Stimulated activated CD4-positive, alpha-beta T cell treated with anti-CD3 and anti-CD28 coated beads, Interleukin-1b, Interleukin-23, amount 100 ng/mL, for 24 hours (primary cell): Measurements from ENCODE around the gene GDF2.

Experiments
- DNase-seq, 4 experiments: peaks; one replicate each; pipeline ENCODE4 v3.0.0-alpha.2; 2020; ENCODE audit warnings: low read depth in 4 of 4, low spot score in 1 of 4

Gene GDF2

GRCh38 chr10:47331954-47332353 is 9.7 kb downstream of the GDF2 start:
- no peak for DNase-seq

- no peak for DNase-seq
Measured at GRCh38 chr10:47332371-47332770, 10.1 kb downstream of the GDF2 start.

DNA sequence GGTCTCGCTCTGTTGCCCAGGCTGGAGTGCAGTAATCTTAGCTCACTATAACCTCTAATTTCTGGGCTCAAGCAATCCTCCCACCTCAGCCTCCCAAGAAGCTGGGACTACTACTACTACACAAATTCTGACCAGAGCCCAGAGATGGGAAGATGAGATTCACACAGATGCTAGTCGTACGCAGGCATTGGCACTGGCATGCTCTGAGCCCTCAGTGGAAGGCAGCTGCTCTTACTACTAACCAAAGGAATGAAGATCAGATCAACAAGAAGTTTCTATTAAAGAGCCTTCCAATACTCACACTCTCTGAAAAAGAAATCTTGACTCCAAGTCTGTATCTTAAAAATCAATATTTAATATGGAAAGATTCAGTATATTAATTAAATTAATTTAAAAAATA is 10.7 kb downstream of the GDF2 start:
- no peak for DNase-seq

- DNase-seq, result no peak
Measured at GRCh38 chr10:47333532-47333931, 11.3 kb downstream of the GDF2 start.

DNA sequence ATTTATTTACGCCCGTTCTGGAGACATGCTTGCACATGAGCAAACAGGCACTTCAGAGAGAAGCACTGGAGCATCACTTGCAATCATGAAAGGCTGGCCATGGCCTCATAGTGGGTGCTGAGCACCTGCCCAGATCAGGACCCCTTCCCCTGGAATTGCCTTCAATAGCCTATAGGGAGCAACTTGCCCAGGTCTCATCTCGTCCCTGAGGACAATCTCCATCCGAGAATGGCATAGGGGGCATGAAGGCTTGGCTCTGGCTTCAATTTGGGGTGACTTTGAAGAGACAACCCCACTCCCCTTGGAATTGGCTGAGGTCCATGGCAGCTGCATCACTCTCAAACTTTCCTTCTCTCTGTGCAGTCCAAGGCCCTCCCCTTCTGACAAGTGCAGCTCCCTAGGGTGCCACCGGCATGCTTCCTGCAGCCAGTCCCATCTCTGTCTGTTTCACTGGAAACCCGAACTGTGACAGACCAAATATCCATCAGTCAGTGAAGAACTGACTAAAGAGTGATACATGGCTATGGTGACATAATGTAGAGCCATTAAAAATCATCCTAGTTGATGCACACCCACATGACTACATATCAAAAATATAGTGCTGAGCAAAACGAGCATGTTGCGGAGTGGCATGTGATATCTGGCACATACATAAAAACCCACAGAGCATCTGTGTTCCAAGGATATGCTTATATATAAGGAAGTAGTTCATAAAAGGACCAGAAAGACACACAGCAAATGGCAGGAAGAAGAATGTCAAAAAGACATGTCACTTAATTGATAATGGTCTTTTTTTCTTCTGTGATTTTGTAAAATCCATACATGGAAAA is 12.4 kb downstream of the GDF2 start:
- DNase-seq, result no peak

DNA sequence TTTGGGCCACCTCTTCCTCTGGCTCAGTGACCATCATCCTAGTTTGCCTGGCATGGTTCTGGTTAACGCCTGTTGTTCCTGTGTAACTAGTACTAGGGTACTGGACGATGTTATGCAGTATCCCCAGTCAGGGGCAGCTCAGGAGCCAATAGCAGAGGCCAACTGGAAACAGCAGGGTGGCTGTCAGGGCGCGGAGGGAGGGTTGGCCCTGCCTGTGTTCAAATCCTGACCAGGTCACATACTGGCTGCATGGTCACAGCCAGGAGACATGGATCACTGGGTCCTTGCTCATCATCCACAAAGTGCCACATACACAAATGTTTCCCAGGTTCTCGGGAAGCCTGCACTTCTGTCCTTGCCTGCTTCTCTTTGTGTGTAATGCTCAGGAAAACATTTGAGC is 13.7 kb downstream of the GDF2 start:
- no peak for DNase-seq

GRCh38 chr10:47336387-47337134 is 14.3 kb downstream of the GDF2 start:
- DNase-seq, result no peak

- DNase-seq, result no peak
Measured at GRCh38 chr10:47337310-47337709, 15.1 kb downstream of the GDF2 start.

DNA sequence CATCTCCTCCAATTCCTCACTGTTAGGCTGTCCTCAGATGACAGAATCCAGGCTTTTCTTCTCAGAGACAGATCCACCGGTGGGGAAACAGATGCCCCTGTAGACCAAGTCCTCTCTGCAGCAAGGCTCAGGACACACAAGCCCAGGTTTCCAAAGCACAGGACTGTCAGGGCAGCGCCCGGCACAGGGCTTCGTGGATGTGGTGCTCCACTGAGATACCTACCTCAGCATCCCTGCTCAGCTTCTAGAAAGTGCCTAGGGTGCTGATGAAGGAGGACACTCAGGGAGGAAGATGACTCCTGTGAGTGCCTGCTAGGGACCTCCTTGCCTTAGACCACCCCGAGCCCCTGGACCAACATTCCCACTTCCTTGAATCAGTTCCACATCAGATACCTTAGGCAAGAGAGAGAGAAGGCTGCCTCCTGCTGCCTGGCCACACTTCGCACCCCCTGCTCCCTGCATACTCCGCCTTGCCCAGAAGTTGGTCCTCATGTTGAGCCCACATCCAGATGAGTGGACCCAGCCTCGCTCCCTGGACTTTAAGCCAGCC is 17.0 kb downstream of the GDF2 start:
- DNase-seq, result no peak

- DNase-seq, result no peak
Measured at GRCh38 chr10:47339759-47340607, 17.7 kb downstream of the GDF2 start.

DNA sequence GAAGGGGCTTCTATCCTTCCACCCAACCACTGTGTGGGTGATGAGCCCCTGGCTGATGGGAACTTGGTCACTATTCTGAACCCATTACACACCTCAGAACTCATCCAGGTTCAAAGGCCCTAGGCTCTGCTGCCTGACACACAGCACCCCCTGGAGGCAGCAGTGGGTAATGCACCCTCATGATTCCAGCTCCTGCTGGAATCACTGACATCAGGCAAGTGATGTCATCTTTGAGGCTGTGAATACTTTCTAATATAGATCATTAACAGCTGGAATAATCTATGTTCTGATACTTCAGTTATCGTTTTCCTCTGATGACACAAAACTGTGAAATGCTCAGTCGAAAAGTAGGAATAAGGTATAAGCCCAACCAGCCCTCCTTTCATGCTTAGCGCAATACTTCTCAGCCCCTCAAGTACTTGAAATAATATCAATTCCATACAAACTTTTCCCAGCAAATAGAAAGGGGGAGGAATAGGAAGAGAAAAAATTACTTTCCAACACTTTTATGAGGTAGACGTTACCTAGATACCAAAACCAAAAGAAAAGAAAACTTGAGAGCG is 18.4 kb downstream of the GDF2 start:
- DNase-seq, result peak; percentile 38 to 59 (median 58)

DNA sequence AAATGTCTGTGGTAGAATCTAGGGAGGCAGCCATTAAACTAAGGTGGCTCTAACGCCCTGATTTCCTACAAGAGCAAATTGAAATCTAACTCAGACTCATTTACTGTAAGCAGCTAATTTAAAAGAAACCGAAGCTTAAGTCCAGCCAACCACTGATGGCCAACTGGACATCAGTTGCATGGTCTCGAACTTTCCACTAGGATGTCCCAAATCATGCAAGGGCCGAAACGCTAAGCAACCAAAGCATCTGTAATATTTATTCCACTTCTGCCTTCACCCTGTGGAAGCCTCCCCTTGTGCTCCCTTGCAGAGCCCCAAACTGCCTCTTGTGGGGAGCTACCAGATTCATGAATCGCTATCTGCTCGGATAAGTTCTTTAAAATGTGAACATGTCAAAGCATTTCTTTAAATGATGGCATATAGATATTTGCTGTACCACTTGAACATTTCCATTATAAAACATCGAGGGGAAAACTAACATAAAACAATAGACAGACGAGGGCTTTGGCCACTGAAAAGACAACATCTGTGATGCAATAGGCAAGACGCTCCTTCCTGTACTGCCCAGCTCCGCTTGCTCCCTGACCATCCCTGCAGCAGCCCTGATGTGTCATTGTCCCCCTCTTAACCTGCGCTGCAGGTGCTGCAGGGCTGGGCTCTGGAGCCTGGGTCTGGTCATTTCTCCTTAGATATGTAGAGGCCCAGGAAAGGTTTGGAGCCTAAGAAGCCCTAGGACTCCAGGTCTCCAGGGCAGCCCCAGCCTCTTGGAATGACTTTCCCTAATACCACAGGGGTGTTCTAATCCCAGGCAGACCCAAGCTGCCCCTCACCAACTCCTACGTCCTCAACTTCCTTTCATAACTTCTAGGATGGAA is 23.0 kb downstream of the GDF2 start:
- DNase-seq, result no peak

- DNase-seq, result no peak
Measured at GRCh38 chr10:47346581-47347302, 24.5 kb downstream of the GDF2 start.

DNA sequence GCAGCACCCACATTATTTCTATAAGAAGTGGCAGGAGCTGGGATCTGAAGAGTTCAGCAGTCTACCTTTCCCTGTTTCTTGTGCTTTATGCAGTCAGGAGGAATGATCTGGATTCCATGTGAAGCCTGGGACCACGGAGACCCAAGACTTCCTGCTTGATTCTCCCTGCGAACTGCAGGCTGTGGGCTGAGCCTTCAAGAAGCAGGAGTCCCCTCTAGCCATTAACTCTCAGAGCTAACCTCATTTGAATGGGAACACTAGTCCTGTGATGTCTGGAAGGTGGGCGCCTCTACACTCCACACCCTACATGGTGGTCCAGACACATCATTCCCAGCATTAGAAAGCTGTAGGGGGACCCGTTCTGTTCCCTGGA is 25.0 kb downstream of the GDF2 start:
- no peak for DNase-seq

- DNase-seq, result no peak
Measured at GRCh38 chr10:47348138-47348651, 25.9 kb downstream of the GDF2 start, which contains the start of gene RBP3. RBP3 (plus strand) TSS chr10:47348363; CDS start chr10:47348485, 122 bp downstream.

DNA sequence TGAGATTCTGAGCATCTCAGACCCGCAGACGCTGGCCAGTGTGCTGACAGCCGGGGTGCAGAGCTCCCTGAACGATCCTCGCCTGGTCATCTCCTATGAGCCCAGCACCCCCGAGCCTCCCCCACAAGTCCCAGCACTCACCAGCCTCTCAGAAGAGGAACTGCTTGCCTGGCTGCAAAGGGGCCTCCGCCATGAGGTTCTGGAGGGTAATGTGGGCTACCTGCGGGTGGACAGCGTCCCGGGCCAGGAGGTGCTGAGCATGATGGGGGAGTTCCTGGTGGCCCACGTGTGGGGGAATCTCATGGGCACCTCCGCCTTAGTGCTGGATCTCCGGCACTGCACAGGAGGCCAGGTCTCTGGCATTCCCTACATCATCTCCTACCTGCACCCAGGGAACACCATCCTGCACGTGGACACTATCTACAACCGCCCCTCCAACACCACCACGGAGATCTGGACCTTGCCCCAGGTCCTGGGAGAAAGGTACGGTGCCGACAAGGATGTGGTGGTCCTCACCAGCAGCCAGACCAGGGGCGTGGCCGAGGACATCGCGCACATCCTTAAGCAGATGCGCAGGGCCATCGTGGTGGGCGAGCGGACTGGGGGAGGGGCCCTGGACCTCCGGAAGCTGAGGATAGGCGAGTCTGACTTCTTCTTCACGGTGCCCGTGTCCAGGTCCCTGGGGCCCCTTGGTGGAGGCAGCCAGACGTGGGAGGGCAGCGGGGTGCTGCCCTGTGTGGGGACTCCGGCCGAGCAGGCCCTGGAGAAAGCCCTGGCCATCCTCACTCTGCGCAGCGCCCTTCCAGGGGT is 26.6 kb downstream of the GDF2 start:
- DNase-seq, result no peak

DNA sequence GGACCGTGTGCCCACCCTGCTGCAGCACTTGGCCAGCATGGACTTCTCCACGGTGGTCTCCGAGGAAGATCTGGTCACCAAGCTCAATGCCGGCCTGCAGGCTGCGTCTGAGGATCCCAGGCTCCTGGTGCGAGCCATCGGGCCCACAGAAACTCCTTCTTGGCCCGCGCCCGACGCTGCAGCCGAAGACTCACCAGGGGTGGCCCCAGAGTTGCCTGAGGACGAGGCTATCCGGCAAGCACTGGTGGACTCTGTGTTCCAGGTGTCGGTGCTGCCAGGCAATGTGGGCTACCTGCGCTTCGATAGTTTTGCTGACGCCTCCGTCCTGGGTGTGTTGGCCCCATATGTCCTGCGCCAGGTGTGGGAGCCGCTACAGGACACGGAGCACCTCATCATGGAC is 27.3 kb downstream of the GDF2 start:
- no peak for DNase-seq

DNA sequence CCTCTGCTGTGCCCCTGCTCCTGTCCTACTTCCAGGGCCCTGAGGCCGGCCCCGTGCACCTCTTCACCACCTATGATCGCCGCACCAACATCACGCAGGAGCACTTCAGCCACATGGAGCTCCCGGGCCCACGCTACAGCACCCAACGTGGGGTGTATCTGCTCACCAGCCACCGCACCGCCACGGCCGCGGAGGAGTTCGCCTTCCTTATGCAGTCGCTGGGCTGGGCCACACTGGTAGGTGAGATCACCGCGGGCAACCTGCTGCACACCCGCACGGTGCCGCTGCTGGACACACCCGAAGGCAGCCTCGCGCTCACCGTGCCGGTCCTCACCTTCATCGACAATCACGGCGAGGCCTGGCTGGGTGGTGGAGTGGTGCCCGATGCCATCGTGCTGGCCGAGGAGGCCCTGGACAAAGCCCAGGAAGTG is 27.7 kb downstream of the GDF2 start:
- no peak for DNase-seq
